ENCODE data around the gene FRMD8. TPM values are rescaled to one million over a fixed set of nuclear protein-coding genes. Genes with fewer than 3 reads are reported as not detected.

Gene FRMD8
- total RNA-seq, 4 donors from 2014 or later: 44.1 to 88.7 (median 81.0) TPM

DNA sequence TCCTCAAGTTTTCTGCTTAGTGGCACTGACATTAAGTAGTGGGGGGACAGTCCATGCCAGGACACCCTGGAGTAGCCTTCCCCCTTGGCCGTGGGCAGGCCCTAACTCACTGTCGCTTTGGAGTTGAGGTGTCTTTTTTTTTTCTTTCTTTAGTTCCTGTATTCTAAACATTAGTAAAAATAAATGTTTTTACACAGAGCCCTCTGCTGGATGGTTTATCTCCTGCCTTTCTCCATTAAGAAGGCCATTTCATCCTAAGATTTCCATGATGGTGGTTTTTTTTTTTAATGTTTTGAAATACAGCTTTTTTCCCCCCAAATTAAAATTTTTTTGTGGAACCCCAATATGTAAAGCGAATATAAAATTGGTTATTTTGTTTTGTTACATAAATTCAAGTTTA is 33.7 kb upstream of the FRMD8 start:
- H3K36me3 ChIP-seq: peaks cover 23 to 52% (median 26%) of the 10 kb centered on the region in 3 donors

GRCh38 chr11:65353376-65353775 is 33.1 kb upstream of the FRMD8 start:
- intact Hi-C loops (cut with DNase I): no loop called here
- Histone ChIP-seq H3K4me1 (peaks cover 18 to 28% (median 20%) of the 10 kb centered on the region in 3 donors), H3K4me3 (no peak overlapping the region), H3K27ac (no peak overlapping the region), H3K36me3 (peaks cover 17 to 46% (median 20%) of the 10 kb centered on the region in 3 donors), H3K27me3 (peaks cover 0 to 13% (median 0%) of the 10 kb centered on the region in 4 donors), H3K9me3 (no peaks in the 10 kb centered on the region)
- TF ChIP-seq, protein P1, sequence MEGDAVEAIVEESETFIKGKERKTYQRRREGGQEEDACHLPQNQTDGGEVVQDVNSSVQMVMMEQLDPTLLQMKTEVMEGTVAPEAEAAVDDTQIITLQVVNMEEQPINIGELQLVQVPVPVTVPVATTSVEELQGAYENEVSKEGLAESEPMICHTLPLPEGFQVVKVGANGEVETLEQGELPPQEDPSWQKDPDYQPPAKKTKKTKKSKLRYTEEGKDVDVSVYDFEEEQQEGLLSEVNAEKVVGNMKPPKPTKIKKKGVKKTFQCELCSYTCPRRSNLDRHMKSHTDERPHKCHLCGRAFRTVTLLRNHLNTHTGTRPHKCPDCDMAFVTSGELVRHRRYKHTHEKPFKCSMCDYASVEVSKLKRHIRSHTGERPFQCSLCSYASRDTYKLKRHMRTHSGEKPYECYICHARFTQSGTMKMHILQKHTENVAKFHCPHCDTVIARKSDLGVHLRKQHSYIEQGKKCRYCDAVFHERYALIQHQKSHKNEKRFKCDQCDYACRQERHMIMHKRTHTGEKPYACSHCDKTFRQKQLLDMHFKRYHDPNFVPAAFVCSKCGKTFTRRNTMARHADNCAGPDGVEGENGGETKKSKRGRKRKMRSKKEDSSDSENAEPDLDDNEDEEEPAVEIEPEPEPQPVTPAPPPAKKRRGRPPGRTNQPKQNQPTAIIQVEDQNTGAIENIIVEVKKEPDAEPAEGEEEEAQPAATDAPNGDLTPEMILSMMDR (IDR thresholded peaks at IDR 0.05): no peak
- no peak for TF ChIP-seq POLR2A (IDR thresholded peaks at IDR 0.05)
- no peak for DNase-seq
- 83 to 86% methylated on average over 6 of the region's 7 CpGs for WGBS, 2 donors

More for the DNA sequence above, 33.7 kb upstream of the FRMD8 start:
- Histone ChIP-seq H3K27me3 (peaks cover 0 to 13% (median 0%) of the 10 kb centered on the region in 4 donors), H3K9me3 (no peaks in the 10 kb centered on the region), H3K4me1 (peaks cover 18 to 28% (median 20%) of the 10 kb centered on the region in 3 donors), H3K4me3 (no peak overlapping the region), H3K27ac (no peak overlapping the region)
- WGBS, 2 donors: 65 to 67% methylated on average over 3 of the region's 3 CpGs
- intact Hi-C loops (cut with DNase I): no loop called here
- no peak for DNase-seq
- no peak for TF ChIP-seq POLR2A (IDR thresholded peaks at IDR 0.05)
- TF ChIP-seq, protein P1 (IDR thresholded peaks at IDR 0.05): peak in 2 of 6 experiments; percentile 18 to 25

GRCh38 chr11:65353900-65354264 is 32.6 kb upstream of the FRMD8 start:
- intact Hi-C loops (cut with DNase I): no loop called here
- Histone ChIP-seq H3K9me3 (no peaks in the 10 kb centered on the region), H3K27me3 (peaks cover 0 to 13% (median 0%) of the 10 kb centered on the region in 4 donors), H3K36me3 (peaks cover 14 to 41% (median 15%) of the 10 kb centered on the region in 3 donors), H3K4me3 (peak overlapping the region; percentile 56 to 91 (median 64)), H3K4me1 (peaks cover 18 to 28% (median 20%) of the 10 kb centered on the region in 3 donors), H3K27ac (peak overlapping the region; percentile 47 to 78 (median 66))
- no peak for DNase-seq
- TF ChIP-seq POLR2A (IDR thresholded peaks at IDR 0.05): no peak
- TF ChIP-seq, protein P1 (IDR thresholded peaks at IDR 0.05): no peak
- WGBS, 2 donors: 24 to 34% methylated on average over 16 of the region's 16 CpGs

DNA sequence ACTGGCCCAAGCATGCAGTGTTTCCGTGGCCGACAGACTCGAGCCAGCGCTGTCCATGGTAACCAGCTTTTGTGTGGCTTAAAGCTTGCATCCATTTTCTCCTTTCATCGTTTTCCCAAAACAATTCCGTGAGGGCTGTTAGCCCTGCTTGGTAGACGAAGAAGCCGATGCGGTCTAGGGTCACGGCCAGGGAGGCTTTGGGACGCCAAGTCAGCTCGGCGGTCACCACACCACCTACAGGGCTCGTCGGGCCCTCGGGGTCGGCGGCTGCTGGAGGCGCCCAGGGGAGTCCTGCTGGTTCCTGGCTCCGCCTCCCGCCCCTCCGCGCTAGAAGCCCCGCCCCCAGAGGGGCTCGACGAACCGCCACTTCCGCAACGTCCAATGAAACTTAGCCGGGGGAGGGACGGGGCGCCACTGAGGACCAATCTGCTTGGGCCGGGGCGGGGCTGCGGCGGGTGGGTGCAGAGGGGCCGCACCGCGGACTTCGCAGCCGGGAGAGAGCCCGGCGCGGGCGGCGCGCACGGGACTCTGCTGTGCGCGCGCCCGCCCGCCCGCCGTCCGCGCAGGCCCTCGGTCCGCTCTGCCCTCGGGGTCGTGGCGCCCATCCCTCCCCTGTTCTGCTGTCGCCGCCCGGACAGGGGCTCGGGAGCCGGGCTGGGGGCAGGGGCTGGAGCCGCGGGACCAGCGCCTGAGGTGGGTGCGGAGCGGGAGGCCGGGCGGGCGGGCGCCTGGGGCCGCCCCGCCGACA is 32.0 kb upstream of the FRMD8 start, which contains the start of gene TIGD3:
Gene TIGD3, plus strand, starts transcription at position 487 of the 748 bp plus-strand sequence. CDS start 1,058 bp downstream, outside the sequence.
- intact Hi-C loops (cut with DNase I): no loop called here
- DNase-seq: peak; percentile 76
- Histone ChIP-seq H3K36me3 (peaks cover 10 to 35% (median 13%) of the 10 kb centered on the region in 3 donors), H3K4me3 (peak within 1 kb of the TSS; percentile 56 to 91 (median 64)), H3K4me1 (peaks cover 18 to 28% (median 20%) of the 10 kb centered on the region in 3 donors), H3K9me3 (no peaks in the 10 kb centered on the region), H3K27ac (peak within 1 kb of the TSS; percentile 47 to 78 (median 66)), H3K27me3 (peaks cover 0 to 13% (median 0%) of the 10 kb centered on the region in 4 donors)
- TF ChIP-seq, protein P1 (IDR thresholded peaks at IDR 0.05): peak in 1 of 6 experiments; percentile 15
- peak in 3 of 4 donors; percentile 47 to 90 (median 83) for TF ChIP-seq POLR2A (IDR thresholded peaks at IDR 0.05)
- 0% methylated on average over 8 of the region's 79 CpGs; no CpG with 5 or more reads in 1 of the 2 donors for WGBS, 2 donors
